HG03442 (cell line): ENCODE measurements around the gene CASP3.
"Not testable (repeated sequence)": the region's sequence is repeated elsewhere in the genome, so short reads cannot be mapped to it uniquely, and the experiment has no call there.

Experiments
- ATAC-seq: cut with Tn5 transposase; IDR thresholded peaks from one replicate; pipeline ENCODE4 v1.9.1; 2021; ENCODE audit warnings: mild to moderate bottlenecking, moderate library complexity; ENCODE audit not compliant: unreplicated experiment

CASP3 gene

GRCh38 chr4:184636897-184637296 is 12.3 kb downstream of the CASP3 start:
- ATAC-seq: no peak

GRCh38 chr4:184636144-184636543 is 13.1 kb downstream of the CASP3 start:
- ATAC-seq: no peak

- ATAC-seq: no peak
These were observed 13.9 kb downstream of the CASP3 start for GRCh38 chr4:184635381-184635780.

- ATAC-seq: no peak
These were observed 16.4 kb downstream of the CASP3 start for GRCh38 chr4:184632842-184633241.

- ATAC-seq: no peak
These were observed 21.1 kb downstream of the CASP3 start for GRCh38 chr4:184628103-184628502.

- not testable (repeated sequence) for ATAC-seq
These were observed 23.3 kb downstream of the CASP3 start for GRCh38 chr4:184625783-184626596.

GRCh38 chr4:184624972-184625554 is 24.2 kb downstream of the CASP3 start:
- no peak for ATAC-seq

GRCh38 chr4:184624504-184624903 is 24.7 kb downstream of the CASP3 start:
- ATAC-seq: not testable (repeated sequence)

- no peak for ATAC-seq
These were observed 27.7 kb downstream of the CASP3 start for GRCh38 chr4:184621518-184621917.

GRCh38 chr4:184620212-184620867 is 28.9 kb downstream of the CASP3 start:
- ATAC-seq: no peak

- ATAC-seq: no peak
These were observed 31.5 kb downstream of the CASP3 start for GRCh38 chr4:184617600-184618196.

- peak; percentile 83 for ATAC-seq
These were observed 32.4 kb downstream of the CASP3 start for GRCh38 chr4:184616633-184617551.

GRCh38 chr4:184616168-184616567 is 33.1 kb downstream of the CASP3 start:
- ATAC-seq: not testable (repeated sequence)

- ATAC-seq: no peak
These were observed 34.7 kb downstream of the CASP3 start for GRCh38 chr4:184614509-184614908.

GRCh38 chr4:184613405-184613804 is 35.8 kb downstream of the CASP3 start:
- ATAC-seq: no peak

GRCh38 chr4:184612074-184612473 is 37.2 kb downstream of the CASP3 start:
- ATAC-seq: no peak

GRCh38 chr4:184607429-184607828 is 41.8 kb downstream of the CASP3 start:
- not testable (repeated sequence) for ATAC-seq

GRCh38 chr4:184602857-184603256 is 46.4 kb downstream of the CASP3 start:
- not testable (repeated sequence) for ATAC-seq

- ATAC-seq: not testable (repeated sequence)
These were observed 48.3 kb downstream of the CASP3 start for GRCh38 chr4:184600982-184601381.

- no peak for ATAC-seq
These were observed 49.6 kb downstream of the CASP3 start for GRCh38 chr4:184599492-184600135.
